ENCODE results near the gene SPC24.
"Not testable (repeated sequence)": the region's sequence is repeated elsewhere in the genome, so short reads cannot be mapped to it uniquely, and the experiment has no call there.

The SPC24 gene

DNA sequence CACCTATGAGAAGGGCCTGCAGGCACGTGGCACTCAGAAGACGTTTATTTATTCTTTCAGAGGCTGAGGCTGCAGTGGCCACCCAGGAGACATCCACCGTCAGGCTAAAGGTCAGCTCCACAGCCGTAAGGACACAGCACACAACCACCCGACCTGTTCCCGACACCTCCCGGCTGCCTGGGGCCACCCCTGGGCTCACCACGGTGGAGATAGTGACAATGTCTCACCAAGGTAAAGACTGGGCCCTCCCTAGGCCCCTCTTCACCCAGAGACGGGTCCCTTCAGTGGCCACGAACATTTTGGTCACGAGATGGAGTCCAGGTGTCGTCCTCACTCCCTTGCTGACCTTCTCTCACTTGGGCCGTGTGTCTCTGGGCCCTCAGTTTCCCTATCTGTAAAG is 32.5 kb downstream of the SPC24 start:
- no peak for TF ChIP-seq CTCF (IDR thresholded peaks at IDR 0.05; ENCODE audit: control insufficient read depth, extremely low read depth, insufficient read depth)
- DNase-seq (ENCODE audit: low read depth), result no peak
- H3K4me3 ChIP-seq (ENCODE audit: low read depth, low read length), result no peak overlapping the region

GRCh38 chr19:11121963-11122362 is 33.6 kb downstream of the SPC24 start:
- DNase-seq (ENCODE audit: low read depth); H3K4me3 ChIP-seq (ENCODE audit: low read depth, low read length): not testable (repeated sequence)

DNA sequence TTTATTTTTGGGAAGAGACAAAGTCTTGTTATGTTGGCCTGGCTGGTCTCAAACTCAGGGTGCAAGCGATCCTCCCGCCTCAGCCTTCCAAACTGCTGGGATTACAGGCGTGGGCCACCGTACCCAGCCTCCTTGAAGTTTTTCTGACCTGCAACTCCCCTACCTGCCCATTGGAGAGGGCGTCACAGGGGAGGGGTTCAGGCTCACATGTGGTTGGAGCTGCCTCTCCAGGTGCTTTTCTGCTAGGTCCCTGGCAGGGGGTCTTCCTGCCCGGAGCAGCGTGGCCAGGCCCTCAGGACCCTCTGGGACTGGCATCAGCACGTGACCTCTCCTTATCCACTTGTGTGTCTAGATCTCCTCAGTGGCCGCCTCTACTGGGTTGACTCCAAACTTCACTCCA is 39.1 kb downstream of the SPC24 start:
- no peak for TF ChIP-seq CTCF (IDR thresholded peaks at IDR 0.05; ENCODE audit: control insufficient read depth, extremely low read depth, insufficient read depth)
- DNase-seq (ENCODE audit: low read depth), result no peak
- H3K4me3 ChIP-seq (ENCODE audit: low read depth, low read length), result no peak overlapping the region

DNA sequence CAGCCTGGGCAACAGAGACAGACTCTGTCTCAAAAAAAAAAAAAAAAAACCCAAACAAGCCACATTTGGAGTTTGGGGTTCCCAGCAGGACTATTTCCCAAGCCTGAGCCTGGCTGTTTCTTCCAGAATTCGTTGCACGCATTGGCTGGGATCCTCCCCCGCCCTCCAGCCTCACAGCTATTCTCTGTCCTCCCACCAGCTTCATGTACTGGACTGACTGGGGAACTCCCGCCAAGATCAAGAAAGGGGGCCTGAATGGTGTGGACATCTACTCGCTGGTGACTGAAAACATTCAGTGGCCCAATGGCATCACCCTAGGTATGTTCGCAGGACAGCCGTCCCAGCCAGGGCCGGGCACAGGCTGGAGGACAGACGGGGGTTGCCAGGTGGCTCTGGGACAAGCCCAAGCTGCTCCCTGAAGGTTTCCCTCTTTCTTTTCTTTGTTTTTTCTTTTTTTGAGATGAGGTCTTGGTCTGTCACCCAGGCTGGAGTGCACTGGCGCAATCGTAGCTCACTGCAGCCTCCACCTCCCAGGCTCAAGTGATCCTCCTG is 39.6 kb downstream of the SPC24 start:
- H3K4me3 ChIP-seq (ENCODE audit: low read depth, low read length), result no peak overlapping the region
- DNase-seq (ENCODE audit: low read depth), result no peak
- TF ChIP-seq CTCF (IDR thresholded peaks at IDR 0.05; ENCODE audit: control insufficient read depth, extremely low read depth, insufficient read depth), result no peak

- TF ChIP-seq CTCF (IDR thresholded peaks at IDR 0.05; ENCODE audit: control insufficient read depth, extremely low read depth, insufficient read depth), result no peak
- H3K4me3 ChIP-seq (ENCODE audit: low read depth, low read length), result no peak overlapping the region
- DNase-seq (ENCODE audit: low read depth), result no peak
Observed at GRCh38 chr19:11115042-11115441, 40.5 kb downstream of the SPC24 start.

- no peak overlapping the region for H3K4me3 ChIP-seq (ENCODE audit: low read depth, low read length)
- no peak for DNase-seq (ENCODE audit: low read depth)
- no peak for TF ChIP-seq CTCF (IDR thresholded peaks at IDR 0.05; ENCODE audit: control insufficient read depth, extremely low read depth, insufficient read depth)
Observed at GRCh38 chr19:11113140-11113708, 42.4 kb downstream of the SPC24 start.

GRCh38 chr19:11111771-11112144 is 43.8 kb downstream of the SPC24 start:
- H3K4me3 ChIP-seq (ENCODE audit: low read depth, low read length), result no peak overlapping the region
- no peak for DNase-seq (ENCODE audit: low read depth)
- no peak for TF ChIP-seq CTCF (IDR thresholded peaks at IDR 0.05; ENCODE audit: control insufficient read depth, extremely low read depth, insufficient read depth)

All from LNCaP clone FGC (cell line).